Measurements from ENCODE around the gene LRRC56.

DNA sequence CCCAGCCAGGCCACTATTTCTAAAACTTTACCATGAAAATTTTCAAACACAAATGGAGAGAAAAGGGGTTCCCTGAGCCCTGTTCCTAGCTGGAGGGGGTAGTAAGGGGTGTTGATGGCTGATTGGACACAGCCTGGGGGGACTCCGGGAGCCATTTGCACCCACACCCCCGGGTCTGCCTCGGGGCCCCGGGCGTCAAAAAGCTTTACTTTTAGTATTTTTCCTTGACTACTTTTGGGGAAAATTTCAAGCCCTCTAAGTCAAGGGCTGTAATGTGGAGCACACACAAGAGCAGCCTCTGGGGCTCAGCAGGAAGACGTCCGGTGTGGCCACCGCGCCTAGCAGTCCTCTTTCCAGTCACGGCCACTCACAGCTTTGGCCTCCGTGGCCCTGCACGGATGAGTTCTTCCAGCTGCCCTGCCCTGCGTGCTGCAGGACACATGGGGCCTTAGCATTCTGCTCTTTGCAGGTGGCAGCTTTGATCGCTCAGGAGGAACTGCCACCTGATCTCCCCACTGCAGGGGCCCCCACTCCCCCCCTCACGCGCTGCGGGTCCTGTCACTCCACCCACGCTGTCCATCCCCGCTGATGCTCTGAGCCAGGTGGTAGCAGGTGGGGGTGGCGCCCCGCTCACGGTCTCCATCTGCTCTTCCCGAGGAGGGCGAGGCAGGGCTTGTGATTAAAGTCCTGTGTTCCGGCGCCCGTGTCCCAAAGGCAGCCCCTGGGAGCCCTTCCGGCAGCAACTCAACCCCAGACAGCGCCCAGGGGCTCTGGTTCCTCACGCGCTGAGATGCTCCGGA, 44.7 kb upstream of the LRRC56 start:
- TF ChIP-seq, protein P1, sequence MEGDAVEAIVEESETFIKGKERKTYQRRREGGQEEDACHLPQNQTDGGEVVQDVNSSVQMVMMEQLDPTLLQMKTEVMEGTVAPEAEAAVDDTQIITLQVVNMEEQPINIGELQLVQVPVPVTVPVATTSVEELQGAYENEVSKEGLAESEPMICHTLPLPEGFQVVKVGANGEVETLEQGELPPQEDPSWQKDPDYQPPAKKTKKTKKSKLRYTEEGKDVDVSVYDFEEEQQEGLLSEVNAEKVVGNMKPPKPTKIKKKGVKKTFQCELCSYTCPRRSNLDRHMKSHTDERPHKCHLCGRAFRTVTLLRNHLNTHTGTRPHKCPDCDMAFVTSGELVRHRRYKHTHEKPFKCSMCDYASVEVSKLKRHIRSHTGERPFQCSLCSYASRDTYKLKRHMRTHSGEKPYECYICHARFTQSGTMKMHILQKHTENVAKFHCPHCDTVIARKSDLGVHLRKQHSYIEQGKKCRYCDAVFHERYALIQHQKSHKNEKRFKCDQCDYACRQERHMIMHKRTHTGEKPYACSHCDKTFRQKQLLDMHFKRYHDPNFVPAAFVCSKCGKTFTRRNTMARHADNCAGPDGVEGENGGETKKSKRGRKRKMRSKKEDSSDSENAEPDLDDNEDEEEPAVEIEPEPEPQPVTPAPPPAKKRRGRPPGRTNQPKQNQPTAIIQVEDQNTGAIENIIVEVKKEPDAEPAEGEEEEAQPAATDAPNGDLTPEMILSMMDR (IDR thresholded peaks at IDR 0.05): no peak
- no peak for TF ChIP-seq POLR2A (IDR thresholded peaks at IDR 0.05)

All from heart left ventricle (tissue), 13 donors.